Calu3 (cell line): ENCODE results near the gene KIAA1549. TPM values are rescaled to one million over a fixed set of nuclear protein-coding genes. Genes with fewer than 3 reads are reported as not detected.

Experiments
- BruUV-seq: library from RNA; stranded (reverse); fragments of 400-500 nt; replicated peaks from 2 replicates; lab custom pipeline; 2021; lab: Mats Ljungman, UMichigan
- CTCF ChIA-PET: fragments of 300-600 bp; sonication (Branson Sonifier 250); formaldehyde crosslinking; loops from one replicate; lab custom pipeline; 2022; ENCODE audit warnings: antibody characterized with exemption; lab: Charles Lee
- DNase-seq: peaks from one replicate; pipeline ENCODE4 v3.0.0; 2022
- H3K27ac Mint-ChIP-seq: one replicate; pipeline ENCODE4 v1.8.0; 2022; ENCODE audit warnings: mixed read lengths; ENCODE audit not compliant: unreplicated experiment
- H3K27me3 Mint-ChIP-seq: one replicate; pipeline ENCODE4 v1.8.0; 2022; ENCODE audit warnings: mixed read lengths; ENCODE audit not compliant: unreplicated experiment
- H3K36me3 Mint-ChIP-seq: one replicate; pipeline ENCODE4 v1.8.0; 2022; ENCODE audit warnings: mild to moderate bottlenecking, moderate library complexity, mixed read lengths; ENCODE audit not compliant: insufficient read depth, unreplicated experiment
- H3K4me1 Mint-ChIP-seq: one replicate; pipeline ENCODE4 v1.8.0; 2022; ENCODE audit warnings: mild to moderate bottlenecking, low read depth, mixed read lengths; ENCODE audit not compliant: unreplicated experiment
- H3K4me3 Mint-ChIP-seq: one replicate; pipeline ENCODE4 v1.8.0; 2022; ENCODE audit warnings: mild to moderate bottlenecking, low read depth, moderate library complexity, mixed read lengths; ENCODE audit not compliant: unreplicated experiment
- H3K9me3 Mint-ChIP-seq: one replicate; pipeline ENCODE4 v1.8.0; 2022; ENCODE audit warnings: low read depth, mixed read lengths; ENCODE audit not compliant: unreplicated experiment
- CTCF ChIP-seq: fragments of 200-600 bp; IDR thresholded peaks from one replicate; pipeline ENCODE4 v1.8.0; 2022; ENCODE audit warnings: antibody characterized with exemption; ENCODE audit not compliant: unreplicated experiment
- intact Hi-C: fragments of 100-400 bp; cut with micrococcal nuclease; formaldehyde crosslinking; loops from one replicate; pipeline ENCODE4 v1.10.0; 2022; ENCODE audit not compliant: unreplicated experiment
- total RNA-seq: library from RNA; stranded (reverse); gene quantifications from 2 replicates; pipeline ENCODE4 v1.2.3, GENCODE V29; 2022

Gene KIAA1549
- total RNA-seq, 1 experiment from 2014 or later: 10.4 TPM

- no TSS peak for BruUV-seq
- H3K36me3 Mint-ChIP-seq: no peaks in the 10 kb centered on the region
- no peaks in the 10 kb centered on the region for H3K9me3 Mint-ChIP-seq
- no peaks in the 10 kb centered on the region for H3K4me1 Mint-ChIP-seq
- DNase-seq: no peak
- no peak overlapping the region for H3K4me3 Mint-ChIP-seq
- no peak for TF ChIP-seq CTCF
- H3K27ac Mint-ChIP-seq: no peak overlapping the region
- CTCF ChIA-PET: no interaction called here
- intact Hi-C loops: no loop called here
- no peaks in the 10 kb centered on the region for H3K27me3 Mint-ChIP-seq
Measured at GRCh38 chr7:138948403-138948802, 32.8 kb downstream of the KIAA1549 start.

GRCh38 chr7:138945821-138946220 lies 35.4 kb downstream of the KIAA1549 start:
- Mint-ChIP-seq H3K27me3 (no peaks in the 10 kb centered on the region), H3K36me3 (no peaks in the 10 kb centered on the region), H3K9me3 (no peaks in the 10 kb centered on the region), H3K27ac (no peak overlapping the region), H3K4me1 (no peaks in the 10 kb centered on the region), H3K4me3 (no peak overlapping the region)
- no peak for TF ChIP-seq CTCF
- no peak for DNase-seq
- intact Hi-C loops: no loop called here
- CTCF ChIA-PET: no interaction called here
- no TSS peak for BruUV-seq

GRCh38 chr7:138945154-138945553 lies 36.0 kb downstream of the KIAA1549 start:
- DNase-seq: no peak
- BruUV-seq: no TSS peak
- H3K27me3 Mint-ChIP-seq: no peaks in the 10 kb centered on the region
- no peak for TF ChIP-seq CTCF
- H3K9me3 Mint-ChIP-seq: no peaks in the 10 kb centered on the region
- no peaks in the 10 kb centered on the region for H3K4me1 Mint-ChIP-seq
- intact Hi-C loops: no loop called here
- CTCF ChIA-PET: no interaction called here
- H3K4me3 Mint-ChIP-seq: no peak overlapping the region
- no peak overlapping the region for H3K27ac Mint-ChIP-seq
- H3K36me3 Mint-ChIP-seq: no peaks in the 10 kb centered on the region

- Mint-ChIP-seq H3K4me1 (no peaks in the 10 kb centered on the region), H3K9me3 (no peaks in the 10 kb centered on the region), H3K27me3 (no peaks in the 10 kb centered on the region), H3K36me3 (no peaks in the 10 kb centered on the region), H3K4me3 (no peak overlapping the region), H3K27ac (no peak overlapping the region)
- no peak for DNase-seq
- intact Hi-C loops: no loop called here
- BruUV-seq: no TSS peak
- CTCF ChIA-PET: no interaction called here
- TF ChIP-seq CTCF: no peak
Measured at GRCh38 chr7:138944592-138944991, 36.6 kb downstream of the KIAA1549 start.
